GM21529 (cell line): ENCODE data around the gene LRP4.

Experiments used
- ATAC-seq: cut with Tn5 transposase; IDR thresholded peaks from one replicate; pipeline ENCODE4 v1.9.1; 2021; ENCODE audit not compliant: unreplicated experiment

Gene LRP4

DNA sequence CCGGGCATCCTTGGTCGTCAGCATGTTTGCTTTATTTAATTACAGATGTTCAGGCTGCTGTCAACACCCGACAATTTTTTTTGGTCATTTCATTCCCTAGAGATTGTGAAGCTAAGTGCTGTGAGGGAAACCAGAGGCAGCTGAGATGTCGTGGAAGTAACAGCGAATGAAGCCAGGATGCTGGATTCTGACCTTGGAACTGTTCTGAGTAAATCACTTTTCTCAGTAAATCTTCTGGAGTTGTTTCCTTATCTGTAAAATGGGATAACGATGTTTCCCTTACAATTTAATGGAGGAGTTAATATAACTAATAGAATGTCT lies 71.9 kb downstream of the LRP4 start:
- peak; percentile 5 for ATAC-seq

GRCh38 chr11:46845740-46846509 lies 72.4 kb downstream of the LRP4 start, which contains the start of gene CKAP5:
CKAP5 (minus strand) TSS chr11:46846280; CDS start chr11:46821231, 25,049 bp downstream.
- ATAC-seq, result peak; percentile 96

DNA sequence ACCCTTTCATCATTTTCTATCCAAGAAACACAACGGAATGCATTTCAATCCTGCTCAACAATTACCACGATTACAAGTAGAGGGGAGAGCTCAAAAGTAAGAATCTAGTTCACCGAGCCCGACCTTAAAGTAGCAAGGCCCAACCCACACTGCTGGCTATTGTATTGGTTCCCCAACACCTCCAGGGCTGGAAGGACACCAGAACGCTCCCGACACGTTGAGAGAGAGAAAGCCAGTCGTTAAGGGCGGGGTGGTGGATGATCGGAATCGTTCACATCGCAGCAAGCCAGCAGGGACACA lies 73.0 kb downstream of the LRP4 start:
- no peak for ATAC-seq

DNA sequence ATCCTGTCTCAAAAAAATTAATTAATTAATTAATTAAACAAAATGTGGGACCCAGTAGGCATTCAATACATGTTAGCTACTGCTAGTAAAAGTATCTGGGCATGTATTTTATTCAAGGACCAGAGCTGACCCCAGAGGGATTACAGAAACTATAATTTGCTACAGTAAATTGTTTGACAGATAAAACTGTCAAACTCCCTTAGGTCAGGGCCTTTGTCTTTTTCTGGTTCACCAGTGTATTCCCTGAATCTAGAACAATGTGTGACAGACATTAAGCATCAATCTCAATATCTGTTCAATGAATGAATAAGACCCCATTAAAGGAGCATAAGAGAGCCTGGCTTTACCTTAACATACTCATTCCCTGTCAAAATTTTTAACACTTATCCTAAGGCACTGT lies 78.2 kb downstream of the LRP4 start:
- no peak for ATAC-seq

- ATAC-seq, result no peak
Observed at GRCh38 chr11:46838501-46838900, 79.8 kb downstream of the LRP4 start.

DNA sequence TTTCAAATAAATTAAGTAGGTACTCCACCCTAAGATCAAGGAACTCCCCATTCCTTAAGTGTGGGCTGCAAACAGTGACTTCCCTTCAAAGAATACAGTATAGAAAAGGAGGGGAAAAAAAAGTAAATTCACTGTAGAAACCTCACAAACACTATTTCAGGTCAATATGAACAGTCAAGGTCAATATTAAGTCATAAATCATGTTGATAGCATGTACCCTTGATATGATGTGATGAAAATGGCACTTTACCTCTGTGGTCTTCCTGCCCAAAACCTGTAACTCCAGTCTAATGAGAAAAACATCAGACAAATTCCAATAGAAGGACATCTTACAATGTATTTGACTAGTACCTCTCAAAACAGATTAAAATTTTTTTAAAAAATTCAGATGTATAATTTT lies 80.5 kb downstream of the LRP4 start:
- no peak for ATAC-seq

GRCh38 chr11:46836870-46837269 lies 81.5 kb downstream of the LRP4 start:
- no peak for ATAC-seq

DNA sequence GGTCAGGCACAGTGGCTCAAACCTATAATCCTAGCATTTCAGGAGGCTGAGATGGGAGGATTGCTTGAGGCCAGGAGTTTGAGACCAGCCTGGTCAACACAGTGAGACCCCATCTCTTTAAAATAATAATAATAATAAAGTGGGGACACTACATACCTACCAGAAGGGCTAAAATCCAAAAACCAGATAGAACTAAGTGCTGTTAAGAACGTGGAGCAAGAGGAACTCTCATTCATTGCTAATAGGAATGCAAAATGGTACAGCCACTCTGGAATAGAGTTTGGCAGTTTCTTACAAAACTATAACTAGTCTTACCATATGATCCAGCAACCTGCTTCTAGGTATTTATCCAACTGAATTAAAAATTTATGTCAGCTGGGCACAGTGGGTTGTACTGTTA lies 81.9 kb downstream of the LRP4 start:
- no peak for ATAC-seq

DNA sequence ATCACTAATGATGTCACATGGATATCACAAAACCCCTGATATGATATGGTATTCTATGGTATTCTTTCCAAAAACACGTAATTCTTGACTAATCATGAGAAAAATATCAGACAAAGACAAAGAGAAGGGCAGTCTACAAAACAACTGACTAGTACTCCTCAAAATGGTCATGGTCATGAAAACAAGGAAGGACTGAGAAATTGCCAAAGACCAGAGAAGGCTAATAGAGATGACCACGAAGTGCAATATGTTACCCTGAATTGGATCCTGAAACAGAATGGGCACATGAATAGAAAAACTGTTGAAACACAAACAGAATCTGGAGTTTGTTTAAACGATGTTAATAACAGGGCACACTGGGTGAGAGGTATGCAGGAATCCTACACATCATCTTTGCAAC lies 82.5 kb downstream of the LRP4 start:
- no peak for ATAC-seq

GRCh38 chr11:46834821-46835220 lies 83.5 kb downstream of the LRP4 start:
- ATAC-seq, result no peak

DNA sequence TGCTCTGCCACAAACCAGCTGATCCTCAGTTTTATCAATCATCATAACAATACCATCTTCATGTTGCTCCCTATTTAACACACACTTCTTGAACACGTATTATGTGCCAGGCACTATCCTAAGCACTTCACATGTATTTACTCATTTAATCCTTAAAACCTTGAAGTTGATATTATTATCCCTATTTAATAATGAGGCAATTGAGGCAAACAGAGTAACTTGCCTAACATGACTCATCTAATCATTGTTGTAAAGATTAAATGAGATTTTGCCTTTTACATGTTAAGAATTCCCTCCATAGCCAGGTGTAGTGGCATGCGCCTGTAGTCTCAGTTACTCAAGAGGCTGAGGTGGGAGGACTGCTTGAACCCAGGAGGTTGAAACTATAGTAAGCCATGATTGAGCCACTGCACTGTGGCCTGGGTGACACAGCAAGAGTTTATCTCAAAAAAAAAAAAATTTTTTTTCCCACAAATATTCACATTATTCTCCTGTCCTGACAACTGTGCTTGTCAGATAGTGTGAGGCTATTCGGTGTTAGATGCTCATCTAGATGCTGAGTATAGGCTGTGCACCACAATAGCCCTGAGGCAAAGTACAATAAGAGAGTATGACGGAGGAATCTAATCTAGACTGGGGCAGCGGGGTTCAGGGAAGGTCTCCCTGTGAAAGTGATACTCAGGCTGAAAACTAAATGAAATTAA lies 85.7 kb downstream of the LRP4 start:
- no peak for ATAC-seq

GRCh38 chr11:46827995-46828394 lies 90.4 kb downstream of the LRP4 start:
- ATAC-seq, result no peak

GRCh38 chr11:46826310-46827044 lies 91.9 kb downstream of the LRP4 start:
- ATAC-seq, result peak; percentile 97

GRCh38 chr11:46808799-46809431 lies 109.4 kb downstream of the LRP4 start:
- no peak for ATAC-seq
